Measurements from ENCODE around the gene KIF15.

DNA sequence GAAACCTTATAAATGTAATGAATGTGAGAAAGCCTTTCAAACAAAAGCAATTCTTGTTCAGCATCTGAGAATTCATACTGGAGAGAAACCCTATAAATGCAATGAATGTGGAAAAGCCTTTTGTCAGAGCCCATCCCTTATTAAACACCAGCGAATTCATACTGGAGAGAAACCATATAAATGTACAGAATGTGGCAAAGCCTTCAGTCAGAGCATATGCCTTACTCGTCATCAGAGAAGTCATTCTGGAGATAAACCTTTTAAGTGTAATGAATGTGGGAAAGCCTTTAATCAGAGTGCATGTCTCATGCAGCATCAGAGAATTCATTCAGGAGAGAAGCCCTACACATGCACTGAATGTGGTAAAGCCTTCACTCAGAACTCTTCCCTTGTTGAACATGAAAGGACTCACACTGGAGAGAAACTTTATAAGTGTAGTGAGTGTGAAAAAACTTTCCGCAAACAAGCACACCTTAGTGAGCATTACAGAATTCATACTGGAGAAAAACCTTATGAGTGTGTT is 26.9 kb upstream of the KIF15 start:
- TF ChIP-seq, protein P1, sequence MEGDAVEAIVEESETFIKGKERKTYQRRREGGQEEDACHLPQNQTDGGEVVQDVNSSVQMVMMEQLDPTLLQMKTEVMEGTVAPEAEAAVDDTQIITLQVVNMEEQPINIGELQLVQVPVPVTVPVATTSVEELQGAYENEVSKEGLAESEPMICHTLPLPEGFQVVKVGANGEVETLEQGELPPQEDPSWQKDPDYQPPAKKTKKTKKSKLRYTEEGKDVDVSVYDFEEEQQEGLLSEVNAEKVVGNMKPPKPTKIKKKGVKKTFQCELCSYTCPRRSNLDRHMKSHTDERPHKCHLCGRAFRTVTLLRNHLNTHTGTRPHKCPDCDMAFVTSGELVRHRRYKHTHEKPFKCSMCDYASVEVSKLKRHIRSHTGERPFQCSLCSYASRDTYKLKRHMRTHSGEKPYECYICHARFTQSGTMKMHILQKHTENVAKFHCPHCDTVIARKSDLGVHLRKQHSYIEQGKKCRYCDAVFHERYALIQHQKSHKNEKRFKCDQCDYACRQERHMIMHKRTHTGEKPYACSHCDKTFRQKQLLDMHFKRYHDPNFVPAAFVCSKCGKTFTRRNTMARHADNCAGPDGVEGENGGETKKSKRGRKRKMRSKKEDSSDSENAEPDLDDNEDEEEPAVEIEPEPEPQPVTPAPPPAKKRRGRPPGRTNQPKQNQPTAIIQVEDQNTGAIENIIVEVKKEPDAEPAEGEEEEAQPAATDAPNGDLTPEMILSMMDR (IDR thresholded peaks at IDR 0.05): no peak
- TF ChIP-seq POLR2A (IDR thresholded peaks at IDR 0.05) (no peak), EP300 (IDR thresholded peaks at IDR 0.05) (no peak)

Data from suprapubic skin (tissue), 3 donors.